Uterus (tissue), 2 donors: ENCODE data around the gene MAMDC2.

ENCODE experiments used
- CTCF ChIP-seq, 4 experiments: fragments of 200-600 bp in 2 of 4; fragments of 450-650 bp in 2 of 4; sonication (generic) in 2 of 4; IDR thresholded peaks; one replicate each; pipeline ENCODE4 v1.5.1; 2016 to 2019; ENCODE audit warnings: antibody characterized with exemption in 4 of 4, mild to moderate bottlenecking in 2 of 4, moderate library complexity in 1 of 4
- POLR2A ChIP-seq, 2 donors: fragments of 450-650 bp; IDR thresholded peaks; one replicate each; pipeline ENCODE4 v1.6.1; 2016; ENCODE audit warnings: antibody characterized with exemption in 2 of 2, mild to moderate bottlenecking in 1 of 2, moderate library complexity in 1 of 2

DNA sequence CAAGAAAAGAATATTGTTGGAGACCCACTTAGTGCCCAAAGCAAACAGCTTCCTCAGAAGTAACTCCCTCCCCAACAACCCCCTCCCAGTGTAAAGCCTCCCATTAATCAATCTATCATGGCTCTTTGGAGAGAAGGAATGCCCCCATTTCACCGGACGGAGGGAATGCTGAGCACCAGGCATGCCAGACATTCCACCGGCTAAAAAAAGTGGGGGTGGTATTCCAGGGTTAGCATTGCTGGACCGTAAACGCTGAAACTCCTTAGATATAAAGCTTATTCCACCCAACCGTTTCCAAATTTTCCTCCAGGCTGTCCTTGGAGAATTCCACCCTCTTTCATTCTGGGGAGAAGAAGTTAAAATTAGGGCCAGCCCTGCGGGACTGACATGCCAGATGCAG, 363 bp upstream of the MAMDC2 start:
- TF ChIP-seq CTCF (IDR thresholded peaks at IDR 0.05), result no peak
- no peak for TF ChIP-seq POLR2A (IDR thresholded peaks at IDR 0.05)
